Gastroesophageal sphincter (tissue), 3 donors: ENCODE measurements around the gene ZNF613.

Experiments used
- POLR2A ChIP-seq, 2 donors: fragments of 450-650 bp; IDR thresholded peaks; one replicate each; pipeline ENCODE4 v1.6.1; 2017; ENCODE audit warnings: antibody characterized with exemption in 2 of 2, mild to moderate bottlenecking in 2 of 2, moderate library complexity in 1 of 2
- POLR2AphosphoS5 ChIP-seq: sonication (generic); formaldehyde crosslinking; IDR thresholded peaks from one replicate; pipeline ENCODE4 v1.6.1; 2017; ENCODE audit warnings: antibody characterized with exemption
- TF ChIP-seq, protein P1 (sequence below), 4 experiments: fragments of 200-600 bp in 2 of 4; fragments of 450-650 bp in 2 of 4; sonication (generic) in 1 of 4; IDR thresholded peaks; one replicate each; pipeline ENCODE4 v1.5.1; 2017 to 2019; ENCODE audit warnings: antibody characterized with exemption in 4 of 4, mild to moderate bottlenecking in 2 of 4, moderate library complexity in 2 of 4

DNA sequence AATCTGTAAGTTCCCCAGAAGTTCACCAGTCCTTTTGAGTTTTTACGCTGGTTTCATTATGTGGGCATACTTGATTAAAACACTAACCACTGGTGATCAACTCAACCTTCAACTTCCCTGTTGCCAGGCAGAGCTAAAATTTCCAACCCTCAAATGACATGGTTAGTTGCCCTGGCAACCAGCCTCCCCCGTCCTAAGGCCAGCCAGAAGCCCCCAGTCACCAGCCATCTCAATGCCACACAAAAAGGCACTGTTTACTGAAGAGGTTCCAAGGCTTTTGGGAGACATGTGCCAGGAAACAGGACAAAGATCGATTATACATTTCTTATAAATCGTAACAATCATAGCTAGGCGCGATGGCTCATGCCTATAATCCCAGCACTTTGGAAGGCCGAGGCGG lies 24.1 kb upstream of the ZNF613 start:
- TF ChIP-seq, protein P1, sequence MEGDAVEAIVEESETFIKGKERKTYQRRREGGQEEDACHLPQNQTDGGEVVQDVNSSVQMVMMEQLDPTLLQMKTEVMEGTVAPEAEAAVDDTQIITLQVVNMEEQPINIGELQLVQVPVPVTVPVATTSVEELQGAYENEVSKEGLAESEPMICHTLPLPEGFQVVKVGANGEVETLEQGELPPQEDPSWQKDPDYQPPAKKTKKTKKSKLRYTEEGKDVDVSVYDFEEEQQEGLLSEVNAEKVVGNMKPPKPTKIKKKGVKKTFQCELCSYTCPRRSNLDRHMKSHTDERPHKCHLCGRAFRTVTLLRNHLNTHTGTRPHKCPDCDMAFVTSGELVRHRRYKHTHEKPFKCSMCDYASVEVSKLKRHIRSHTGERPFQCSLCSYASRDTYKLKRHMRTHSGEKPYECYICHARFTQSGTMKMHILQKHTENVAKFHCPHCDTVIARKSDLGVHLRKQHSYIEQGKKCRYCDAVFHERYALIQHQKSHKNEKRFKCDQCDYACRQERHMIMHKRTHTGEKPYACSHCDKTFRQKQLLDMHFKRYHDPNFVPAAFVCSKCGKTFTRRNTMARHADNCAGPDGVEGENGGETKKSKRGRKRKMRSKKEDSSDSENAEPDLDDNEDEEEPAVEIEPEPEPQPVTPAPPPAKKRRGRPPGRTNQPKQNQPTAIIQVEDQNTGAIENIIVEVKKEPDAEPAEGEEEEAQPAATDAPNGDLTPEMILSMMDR (IDR thresholded peaks at IDR 0.05) = no peak
- no peak for TF ChIP-seq POLR2AphosphoS5
- no peak for TF ChIP-seq POLR2A (IDR thresholded peaks at IDR 0.05)
